ENCODE data around the gene DCTN2.
A peak's percentile ranks its signal among the peaks of the same experiment; 100 is the strongest.
"Not testable (repeated sequence)": the region's sequence is repeated elsewhere in the genome, so short reads cannot be mapped to it uniquely, and the experiment has no call there.

The DCTN2 gene

GRCh38 chr12:57576613-57577160 lies 29.7 kb upstream of the DCTN2 start:
- DNase-seq (ENCODE audit: low spot score), result no peak

GRCh38 chr12:57575771-57576612 lies 29.0 kb upstream of the DCTN2 start:
- no peak for DNase-seq (ENCODE audit: low spot score)

- DNase-seq (ENCODE audit: low spot score), result no peak
Observed at GRCh38 chr12:57574795-57575194, 27.8 kb upstream of the DCTN2 start.

GRCh38 chr12:57571926-57572762 lies 25.2 kb upstream of the DCTN2 start:
- DNase-seq (ENCODE audit: low spot score), result no peak

DNA sequence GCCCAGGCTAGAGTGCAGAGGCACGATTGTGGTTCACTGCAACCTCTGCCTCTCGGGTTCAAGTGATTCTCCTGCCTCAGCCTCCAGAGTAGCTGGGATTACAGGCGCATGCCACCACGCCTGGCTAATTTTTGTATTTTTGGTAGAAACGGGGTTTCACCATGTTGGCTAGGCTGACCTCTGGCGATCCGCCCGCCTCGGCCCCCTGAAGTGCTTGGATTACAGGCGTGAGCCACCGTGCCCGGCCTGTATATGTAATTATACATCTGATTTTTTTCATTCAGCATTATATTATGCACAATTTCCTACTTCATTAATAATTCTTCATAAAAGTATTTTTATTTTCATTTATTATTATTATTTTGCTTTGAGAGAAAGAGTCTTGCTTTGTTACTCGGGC lies 23.4 kb upstream of the DCTN2 start:
- DNase-seq (ENCODE audit: low spot score), result not testable (repeated sequence)

DNA sequence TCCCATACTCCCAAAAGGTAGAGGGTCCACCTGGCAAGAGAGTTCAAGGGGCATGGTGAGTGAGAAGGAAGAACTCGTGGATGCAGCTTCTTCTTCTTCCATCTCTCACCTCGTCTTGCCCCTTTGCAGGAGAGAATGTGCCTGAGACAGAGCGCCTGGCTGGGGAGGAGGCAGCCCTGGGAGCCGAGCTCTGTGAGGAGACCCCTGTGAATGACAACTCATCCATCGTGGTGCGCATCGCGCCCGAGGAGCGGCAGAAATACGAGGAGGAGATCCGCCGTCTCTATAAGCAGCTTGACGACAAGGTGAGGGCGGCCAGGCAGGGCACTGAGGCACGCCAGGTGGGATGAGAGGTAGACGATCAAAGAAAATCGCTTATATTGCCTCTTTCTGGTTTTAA lies 22.9 kb upstream of the DCTN2 start:
- no peak for DNase-seq (ENCODE audit: low spot score)

GRCh38 chr12:57568838-57569237 lies 21.8 kb upstream of the DCTN2 start:
- no peak for DNase-seq (ENCODE audit: low spot score)

- DNase-seq (ENCODE audit: low spot score), result no peak
Observed at GRCh38 chr12:57564178-57564740, 17.3 kb upstream of the DCTN2 start.

DNA sequence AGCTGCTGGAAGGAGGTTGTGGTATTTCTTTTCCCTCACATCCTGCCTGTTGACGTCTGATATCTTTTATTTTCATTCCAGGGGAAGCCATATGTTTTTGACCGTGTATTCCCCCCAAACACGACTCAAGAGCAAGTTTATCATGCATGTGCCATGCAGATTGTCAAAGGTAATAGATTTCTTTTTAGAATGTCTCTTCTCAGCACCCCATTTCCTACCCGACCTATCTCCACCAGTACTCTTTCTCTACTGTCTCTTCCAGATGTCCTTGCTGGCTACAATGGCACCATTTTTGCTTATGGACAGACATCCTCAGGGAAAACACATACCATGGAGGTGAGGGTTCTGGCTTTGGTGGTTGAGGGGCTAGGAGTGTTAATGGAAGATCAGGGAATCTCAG lies 16.4 kb upstream of the DCTN2 start:
- no peak for DNase-seq (ENCODE audit: low spot score)

- peak; percentile 22 for DNase-seq (ENCODE audit: low spot score)
Observed at GRCh38 chr12:57561117-57561516, 14.1 kb upstream of the DCTN2 start.

- DNase-seq (ENCODE audit: low spot score), result no peak
Observed at GRCh38 chr12:57560516-57560915, 13.5 kb upstream of the DCTN2 start.

GRCh38 chr12:57558864-57559263 lies 11.9 kb upstream of the DCTN2 start:
- no peak for DNase-seq (ENCODE audit: low spot score)

- DNase-seq (ENCODE audit: low spot score), result no peak
Observed at GRCh38 chr12:57554897-57555296, 7.9 kb upstream of the DCTN2 start.

DNA sequence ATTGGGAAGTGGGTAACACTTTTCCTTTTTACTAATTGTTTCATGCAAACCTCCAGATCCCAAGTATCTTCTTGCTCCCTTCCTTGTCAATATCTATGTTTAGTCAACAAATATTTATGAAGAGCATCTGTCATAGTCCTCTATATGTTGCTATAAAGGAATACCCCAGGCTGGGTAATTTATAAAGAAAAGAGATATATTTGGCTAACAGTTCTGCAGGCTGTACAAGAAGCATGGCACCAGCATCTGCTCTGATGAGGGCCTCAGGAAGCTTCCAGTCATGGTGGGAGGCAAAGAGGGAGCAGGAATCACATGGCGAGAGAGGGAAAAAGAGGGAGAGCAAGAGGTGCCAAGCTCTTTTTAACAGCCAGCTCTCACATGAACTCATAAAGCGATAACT lies 7.5 kb upstream of the DCTN2 start:
- DNase-seq (ENCODE audit: low spot score), result no peak

- DNase-seq (ENCODE audit: low spot score), result no peak
Observed at GRCh38 chr12:57553343-57554202, 6.6 kb upstream of the DCTN2 start.

GRCh38 chr12:57552835-57553313 lies 5.9 kb upstream of the DCTN2 start:
- DNase-seq (ENCODE audit: low spot score), result peak; percentile 72

DNA sequence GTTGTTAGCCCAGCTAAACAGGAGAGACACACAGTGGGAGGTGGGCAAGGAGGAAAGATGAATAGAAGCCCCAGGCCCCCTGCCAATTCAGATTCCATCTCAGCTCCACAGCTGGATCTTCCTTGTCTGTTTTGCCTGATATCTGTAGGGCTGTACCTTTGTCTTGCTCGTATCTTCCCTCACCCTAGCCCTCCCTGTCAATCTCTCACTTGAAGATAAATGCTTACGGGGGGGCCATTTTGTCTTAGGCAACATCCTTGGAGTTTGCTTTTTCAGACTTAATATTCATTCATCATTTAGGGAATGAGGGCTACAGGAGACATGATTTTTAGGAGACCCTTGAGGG lies 5.3 kb upstream of the DCTN2 start:
- no peak for DNase-seq (ENCODE audit: low spot score)

DNA sequence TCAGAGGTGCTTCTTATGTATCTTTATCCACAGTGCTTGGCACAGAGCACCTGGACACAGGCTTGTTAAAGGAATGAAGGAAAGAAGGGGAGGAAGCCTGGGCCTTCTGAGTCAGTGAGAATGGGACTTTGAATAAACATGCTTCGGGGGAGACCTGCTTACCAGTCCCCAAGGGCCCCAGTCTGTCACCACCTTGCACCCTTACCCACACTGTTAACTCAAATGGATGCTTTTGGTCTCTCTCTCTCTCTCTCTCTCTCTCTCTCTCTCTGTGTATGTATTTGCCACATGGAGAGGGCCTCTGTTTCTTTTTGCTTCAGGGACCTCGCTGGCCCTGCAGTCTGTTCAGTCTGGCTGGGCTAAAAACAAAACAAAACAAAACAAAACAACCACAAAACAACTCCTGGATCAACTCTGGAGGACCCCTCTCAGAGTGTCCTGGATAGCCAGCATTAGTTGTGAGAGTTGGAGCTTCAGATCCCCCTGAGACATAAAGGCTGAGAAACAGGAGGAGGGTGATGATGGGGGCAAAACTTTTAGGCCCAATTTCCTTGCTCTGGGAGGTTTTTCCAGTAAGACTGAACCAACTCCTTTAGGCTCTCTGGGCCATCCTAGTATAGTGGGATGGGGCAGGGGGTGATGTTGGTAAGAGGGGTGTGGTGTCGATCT lies 4.8 kb upstream of the DCTN2 start:
- DNase-seq (ENCODE audit: low spot score), result no peak

- no peak for DNase-seq (ENCODE audit: low spot score)
Observed at GRCh38 chr12:57550641-57551549, 3.9 kb upstream of the DCTN2 start.
